Fibroblast of the conjunctiva (primary cell): ENCODE data around the gene PAM16.

Experiments used
- DNase-seq: peaks from one replicate; pipeline ENCODE4 v3.0.0-alpha.2; 2010; ENCODE audit warnings: low read depth

Gene PAM16

GRCh38 chr16:4383591-4384444 is 32.7 kb upstream of the PAM16 start:
- DNase-seq: no peak

DNA sequence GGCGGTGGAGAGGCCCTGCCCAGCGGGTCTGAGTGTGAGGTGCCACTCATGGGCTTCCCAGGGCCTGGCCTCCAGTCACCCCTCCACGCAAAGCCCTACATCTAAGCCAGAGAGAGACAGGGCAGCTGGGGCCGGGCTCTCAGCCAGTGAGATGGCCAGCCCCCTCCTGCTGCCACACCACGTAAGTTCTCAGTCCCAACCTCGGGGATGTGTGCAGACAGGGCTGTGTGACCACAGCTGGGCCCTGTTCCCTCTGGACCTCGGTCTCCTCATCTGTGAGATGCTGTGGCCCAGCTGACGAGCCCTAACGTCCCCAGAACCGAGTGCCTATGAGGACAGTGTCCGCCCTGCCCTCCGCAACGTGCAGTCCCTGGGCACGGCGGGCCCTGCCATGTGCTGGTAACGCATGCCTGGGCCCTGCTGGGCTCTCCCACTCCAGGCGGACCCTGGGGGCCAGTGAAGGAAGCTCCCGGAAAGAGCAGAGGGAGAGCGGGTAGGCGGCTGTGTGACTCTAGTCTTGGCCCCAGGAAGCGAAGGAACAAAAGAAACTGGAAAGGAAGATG is 31.8 kb upstream of the PAM16 start:
- DNase-seq: no peak

DNA sequence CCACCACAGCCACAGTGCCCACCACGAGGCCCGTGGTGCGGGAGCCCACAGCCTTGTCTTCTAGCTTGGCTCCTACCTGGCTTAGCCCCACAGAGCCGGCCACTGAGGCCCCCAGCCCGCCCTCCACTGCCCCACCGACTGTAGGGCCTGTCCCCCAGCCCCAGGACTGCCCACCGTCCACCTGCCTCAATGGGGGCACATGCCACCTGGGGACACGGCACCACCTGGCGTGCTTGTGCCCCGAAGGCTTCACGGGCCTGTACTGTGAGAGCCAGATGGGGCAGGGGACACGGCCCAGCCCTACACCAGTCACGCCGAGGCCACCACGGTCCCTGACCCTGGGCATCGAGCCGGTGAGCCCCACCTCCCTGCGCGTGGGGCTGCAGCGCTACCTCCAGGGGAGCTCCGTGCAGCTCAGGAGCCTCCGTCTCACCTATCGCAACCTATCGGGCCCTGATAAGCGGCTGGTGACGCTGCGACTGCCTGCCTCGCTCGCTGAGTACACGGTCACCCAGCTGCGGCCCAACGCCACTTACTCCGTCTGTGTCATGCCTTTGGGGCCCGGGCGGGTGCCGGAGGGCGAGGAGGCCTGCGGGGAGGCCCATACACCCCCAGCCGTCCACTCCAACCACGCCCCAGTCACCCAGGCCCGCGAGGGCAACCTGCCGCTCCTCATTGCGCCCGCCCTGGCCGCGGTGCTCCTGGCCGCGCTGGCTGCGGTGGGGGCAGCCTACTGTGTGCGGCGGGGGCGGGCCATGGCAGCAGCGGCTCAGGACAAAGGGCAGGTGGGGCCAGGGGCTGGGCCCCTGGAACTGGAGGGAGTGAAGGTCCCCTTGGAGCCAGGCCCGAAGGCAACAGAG is 31.0 kb upstream of the PAM16 start:
- DNase-seq: no peak

- DNase-seq: no peak
These were observed 30.2 kb upstream of the PAM16 start for GRCh38 chr16:4381072-4381934.

DNA sequence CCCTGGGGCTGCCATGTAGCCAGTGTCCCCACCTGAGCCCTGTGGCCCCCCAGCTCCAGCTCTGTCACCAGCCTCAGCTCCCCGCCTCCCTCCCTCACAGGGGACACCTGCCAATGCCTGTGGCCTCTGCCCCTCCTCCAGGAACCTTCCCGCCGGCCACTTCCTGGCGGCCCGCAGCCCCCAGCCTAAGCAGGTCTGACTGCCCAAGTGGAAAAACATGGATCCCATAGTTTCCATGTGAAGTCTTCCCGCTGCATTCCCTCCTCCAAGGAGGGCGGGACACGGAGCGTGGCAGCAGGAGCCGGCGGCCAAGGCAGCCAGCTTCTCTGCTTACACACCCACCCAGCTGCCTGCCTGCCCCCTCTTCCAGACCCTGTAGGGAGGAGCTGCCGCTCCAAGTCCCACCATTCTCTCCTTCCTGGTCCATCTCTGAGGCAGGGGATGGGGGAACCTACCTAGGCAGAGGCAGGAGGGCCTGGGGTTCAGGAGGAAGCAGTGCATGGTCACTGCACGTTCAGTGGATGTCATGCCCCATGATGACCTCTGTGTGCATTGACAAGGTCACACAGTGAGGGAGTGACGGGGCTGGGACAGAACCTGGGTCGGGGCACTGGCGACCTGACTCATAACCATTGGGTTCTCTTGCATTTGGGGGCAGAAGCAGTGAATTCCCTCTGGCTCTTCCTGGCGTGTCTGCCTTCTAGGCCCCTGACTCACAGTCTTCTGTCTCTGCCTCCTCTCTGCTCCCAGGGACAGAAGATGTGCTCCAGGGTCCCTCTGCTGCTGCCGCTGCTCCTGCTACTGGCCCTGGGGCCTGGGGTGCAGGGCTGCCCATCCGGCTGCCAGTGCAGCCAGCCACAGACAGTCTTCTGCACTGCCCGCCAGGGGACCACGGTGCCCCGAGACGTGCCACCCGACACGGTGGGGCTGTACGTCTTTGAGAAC is 29.3 kb upstream of the PAM16 start:
- DNase-seq: no peak

GRCh38 chr16:4378999-4379690 is 28.0 kb upstream of the PAM16 start:
- no peak for DNase-seq

DNA sequence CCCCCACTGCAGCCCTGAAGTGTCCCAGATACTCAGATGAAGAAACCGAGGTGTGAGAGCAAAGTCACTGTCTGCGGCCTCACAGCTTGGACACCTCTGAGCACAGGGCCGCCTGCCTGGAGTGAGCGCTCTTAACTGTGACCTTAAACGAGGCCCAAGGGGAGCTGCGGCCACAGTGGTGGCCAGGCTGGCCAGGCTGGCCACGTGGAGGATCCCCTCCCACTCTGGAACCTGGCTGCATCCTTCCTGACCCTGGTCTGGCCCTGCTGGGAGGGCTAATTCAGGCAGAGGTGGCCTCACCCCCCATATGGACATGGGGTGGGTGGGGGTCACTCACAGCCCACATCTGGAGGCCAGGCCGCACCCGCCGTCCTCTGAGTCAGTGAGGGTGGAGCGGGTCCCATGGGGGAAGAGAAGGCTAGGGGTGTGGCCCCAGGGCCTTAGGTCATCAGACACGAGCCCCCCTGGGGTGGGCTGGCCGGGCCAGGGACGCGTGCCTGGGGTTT is 27.1 kb upstream of the PAM16 start:
- DNase-seq: no peak

- no peak for DNase-seq
These were observed 26.5 kb upstream of the PAM16 start for GRCh38 chr16:4377573-4378154.

DNA sequence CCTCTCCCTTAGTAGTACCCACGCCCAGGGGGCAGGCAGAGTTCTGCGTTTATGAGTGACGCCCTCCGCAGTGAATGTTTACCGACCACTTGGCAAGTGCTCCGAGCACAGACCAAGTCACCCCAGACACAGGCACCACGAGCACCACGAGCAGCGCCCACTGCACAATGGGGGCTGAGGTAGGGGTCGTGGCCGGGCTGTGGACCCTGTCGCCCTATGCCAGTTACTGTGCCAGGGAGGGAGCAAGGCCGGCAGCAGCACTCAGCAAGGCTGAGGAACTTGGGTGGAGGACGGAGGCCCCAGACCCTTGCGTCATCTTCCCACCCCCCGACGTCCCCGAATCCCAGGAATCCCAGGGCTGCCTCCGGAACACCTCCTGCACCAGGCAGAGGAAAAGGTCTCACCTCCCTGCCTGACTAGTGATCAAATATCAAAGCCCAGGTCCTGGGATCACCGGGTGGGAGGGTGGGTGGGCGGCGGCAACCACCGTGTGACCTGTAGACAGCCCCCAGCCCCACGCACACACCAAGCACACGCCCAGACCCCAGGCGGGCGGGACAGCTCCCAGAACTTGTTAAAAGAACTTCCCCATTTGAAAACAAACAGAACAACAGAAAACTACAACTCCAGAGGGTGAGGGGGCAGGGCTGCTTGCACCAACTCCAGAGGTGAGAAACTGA is 25.9 kb upstream of the PAM16 start:
- DNase-seq: no peak

DNA sequence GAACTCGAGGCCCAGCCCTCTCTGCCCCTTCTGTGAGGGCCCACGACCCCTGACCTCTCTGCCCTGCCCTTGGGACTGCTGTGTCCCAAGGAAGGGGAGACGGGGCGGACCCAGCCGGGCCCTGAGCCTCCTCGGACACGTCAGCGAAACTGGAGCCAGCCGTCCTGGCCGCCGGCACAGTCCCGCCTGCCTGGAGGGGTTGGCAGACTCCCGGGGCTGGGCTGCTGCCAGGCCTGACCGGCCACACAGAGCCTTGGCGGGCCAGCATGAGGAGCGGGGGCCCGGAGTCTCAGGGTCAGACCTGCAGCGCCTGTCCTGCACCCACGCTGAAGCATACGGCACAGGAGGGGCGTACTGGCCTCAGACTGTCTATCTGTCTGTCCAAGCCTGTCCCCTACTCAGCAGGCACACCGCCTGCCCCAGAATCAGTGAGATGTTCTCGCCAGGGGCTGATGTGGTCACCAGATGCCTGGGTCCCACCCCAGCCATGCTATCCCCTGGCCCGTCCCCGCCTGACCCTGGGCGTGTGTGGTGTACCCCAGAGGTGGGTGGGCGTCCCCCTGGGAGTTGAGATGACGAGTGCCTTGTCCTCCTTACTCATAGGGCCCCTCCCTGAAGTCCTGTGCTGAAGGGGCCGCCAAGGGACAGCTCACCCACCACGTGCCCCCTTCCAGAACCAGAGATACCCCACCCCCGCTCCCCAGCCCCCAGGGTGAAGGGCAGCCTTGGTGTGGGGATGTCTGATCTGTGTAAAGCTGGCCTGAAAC is 25.2 kb upstream of the PAM16 start:
- DNase-seq: peak; percentile 82

DNA sequence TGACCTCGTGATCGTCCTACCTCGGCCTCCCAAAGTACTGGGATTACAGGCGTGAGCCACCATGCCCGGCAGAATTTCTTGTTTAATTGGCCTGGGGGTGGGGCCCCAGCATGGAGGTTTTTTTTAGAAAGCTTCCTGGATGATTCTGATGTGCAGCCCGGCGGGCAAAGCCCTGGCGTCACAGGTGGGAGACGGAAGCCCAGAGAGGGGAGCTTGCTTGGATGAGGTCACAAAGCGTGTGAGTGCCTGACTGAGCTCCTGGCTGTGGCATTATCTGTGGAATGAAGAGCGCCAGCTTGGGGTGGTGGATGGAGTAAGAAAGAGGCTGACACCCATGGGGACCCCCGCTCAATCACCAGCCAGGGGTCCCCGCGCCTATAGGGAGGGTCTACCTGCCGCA is 24.6 kb upstream of the PAM16 start:
- no peak for DNase-seq

GRCh38 chr16:4373909-4374742 is 23.0 kb upstream of the PAM16 start:
- peak; percentile 93 for DNase-seq

DNA sequence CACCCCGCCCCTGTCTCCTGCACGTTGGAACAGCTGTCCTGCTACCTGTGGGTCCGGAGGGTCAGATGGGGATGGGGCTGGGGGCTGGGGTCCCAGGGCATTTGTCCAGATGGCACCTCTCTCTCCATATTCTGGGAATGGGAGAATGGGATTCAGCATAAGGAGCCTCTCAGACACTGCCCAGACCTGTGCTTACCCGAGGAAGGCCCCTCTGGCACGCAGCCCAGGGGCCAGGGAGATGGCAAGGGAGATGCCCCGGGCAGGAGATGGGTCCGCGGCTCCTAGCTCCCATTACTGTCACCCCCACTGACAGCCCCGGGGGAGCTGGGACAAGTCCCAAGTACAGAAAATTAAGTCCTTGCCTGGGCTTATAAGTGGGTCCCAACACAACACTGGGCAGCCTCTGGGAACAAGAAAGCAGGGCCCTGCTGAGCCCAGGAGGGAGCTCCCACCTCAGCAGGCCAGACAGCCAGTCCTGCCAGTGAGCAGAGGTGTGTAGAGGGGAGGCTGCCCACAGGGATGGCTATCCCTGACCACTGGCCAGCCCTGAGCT is 22.3 kb upstream of the PAM16 start:
- DNase-seq: no peak

- no peak for DNase-seq
These were observed 21.6 kb upstream of the PAM16 start for GRCh38 chr16:4372578-4373355.

DNA sequence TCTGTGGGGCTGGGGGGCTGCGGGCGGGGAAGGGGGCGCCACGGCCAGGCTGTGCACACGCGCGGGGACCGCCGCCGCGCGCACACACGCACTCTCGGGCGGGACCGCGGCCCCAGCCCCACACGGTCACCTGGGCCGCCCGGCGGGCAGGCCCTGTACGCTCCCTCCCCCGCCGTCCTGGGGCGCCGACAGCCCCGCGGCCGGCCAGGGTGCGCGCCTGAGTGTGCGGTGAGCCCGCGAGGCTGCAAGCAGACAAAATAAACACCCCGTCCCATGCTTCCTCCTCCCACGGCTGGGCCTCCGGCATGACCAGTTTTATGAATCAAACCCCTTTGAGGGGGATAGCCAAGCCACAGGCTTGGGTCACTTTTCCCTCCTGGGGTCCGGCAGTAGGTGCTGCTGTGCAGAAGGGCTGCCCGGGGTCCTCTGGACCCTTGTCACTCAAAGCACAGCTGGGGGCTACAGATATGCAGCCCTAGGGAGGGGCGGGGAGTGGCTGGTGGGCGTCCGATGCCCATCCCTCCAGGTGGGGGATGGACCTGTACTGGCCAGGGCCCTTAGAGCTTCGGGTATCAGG is 21.0 kb upstream of the PAM16 start:
- DNase-seq: no peak
